Measurements from ENCODE around the gene TMEM125.

Gene TMEM125

DNA sequence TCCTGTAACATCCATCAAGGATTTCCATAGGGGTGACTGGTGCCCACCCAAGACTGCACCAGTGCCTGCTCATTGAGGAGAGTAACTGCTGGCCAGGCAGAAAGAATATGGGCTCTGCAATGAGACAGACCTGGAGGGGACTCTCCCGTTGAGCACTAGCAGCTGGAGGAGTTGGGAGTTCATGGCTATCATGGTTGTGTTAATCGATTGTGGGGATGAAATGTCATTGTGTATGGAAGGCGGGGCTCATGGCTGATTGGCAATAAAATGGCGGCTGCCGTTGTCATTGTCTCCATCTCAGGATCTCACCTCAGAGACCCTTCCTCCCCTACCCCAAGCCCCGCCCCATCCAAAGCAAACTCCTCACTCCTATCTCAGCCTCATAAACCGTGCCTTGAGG lies 3.9 kb downstream of the TMEM125 start:
- Histone ChIP-seq H3K27me3 (ENCODE audit: control insufficient read depth, low read length) (no peaks in the 10 kb centered on the region), H3K36me3 (ENCODE audit: control insufficient read depth, low read length) (no peaks in the 10 kb centered on the region), H3K9me2 (replicated peaks; ENCODE audit: control insufficient read depth, low read length) (no peaks in the 10 kb centered on the region), H3K4me1 (ENCODE audit: control insufficient read depth, low read length) (peaks cover 7% of the 10 kb centered on the region), H3K4me3 (ENCODE audit: low read length) (no peak overlapping the region), H4K20me1 (ENCODE audit: control insufficient read depth, insufficient read depth, low read depth, low read length) (no peaks in the 10 kb centered on the region), H3K27ac (ENCODE audit: low read depth, low read length) (no peak overlapping the region), H3K4me2 (ENCODE audit: low read length) (no peak overlapping the region), H3K9me3 (ENCODE audit: control insufficient read depth, insufficient read depth, low read length) (no peaks in the 10 kb centered on the region), H3F3A (ENCODE audit: control insufficient read depth, insufficient read depth) (no peaks in the 10 kb centered on the region), H3K79me2 (ENCODE audit: control insufficient read depth, low read length) (no peaks in the 10 kb centered on the region)
- no peak for TF ChIP-seq EZH2phosphoT487 (IDR thresholded peaks at IDR 0.05; ENCODE audit: borderline replicate concordance, low read length)
- TF ChIP-seq, protein P1, sequence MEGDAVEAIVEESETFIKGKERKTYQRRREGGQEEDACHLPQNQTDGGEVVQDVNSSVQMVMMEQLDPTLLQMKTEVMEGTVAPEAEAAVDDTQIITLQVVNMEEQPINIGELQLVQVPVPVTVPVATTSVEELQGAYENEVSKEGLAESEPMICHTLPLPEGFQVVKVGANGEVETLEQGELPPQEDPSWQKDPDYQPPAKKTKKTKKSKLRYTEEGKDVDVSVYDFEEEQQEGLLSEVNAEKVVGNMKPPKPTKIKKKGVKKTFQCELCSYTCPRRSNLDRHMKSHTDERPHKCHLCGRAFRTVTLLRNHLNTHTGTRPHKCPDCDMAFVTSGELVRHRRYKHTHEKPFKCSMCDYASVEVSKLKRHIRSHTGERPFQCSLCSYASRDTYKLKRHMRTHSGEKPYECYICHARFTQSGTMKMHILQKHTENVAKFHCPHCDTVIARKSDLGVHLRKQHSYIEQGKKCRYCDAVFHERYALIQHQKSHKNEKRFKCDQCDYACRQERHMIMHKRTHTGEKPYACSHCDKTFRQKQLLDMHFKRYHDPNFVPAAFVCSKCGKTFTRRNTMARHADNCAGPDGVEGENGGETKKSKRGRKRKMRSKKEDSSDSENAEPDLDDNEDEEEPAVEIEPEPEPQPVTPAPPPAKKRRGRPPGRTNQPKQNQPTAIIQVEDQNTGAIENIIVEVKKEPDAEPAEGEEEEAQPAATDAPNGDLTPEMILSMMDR (IDR thresholded peaks at IDR 0.05; ENCODE audit: low read depth, low read length, poor library complexity, severe bottlenecking), result no peak

DNA sequence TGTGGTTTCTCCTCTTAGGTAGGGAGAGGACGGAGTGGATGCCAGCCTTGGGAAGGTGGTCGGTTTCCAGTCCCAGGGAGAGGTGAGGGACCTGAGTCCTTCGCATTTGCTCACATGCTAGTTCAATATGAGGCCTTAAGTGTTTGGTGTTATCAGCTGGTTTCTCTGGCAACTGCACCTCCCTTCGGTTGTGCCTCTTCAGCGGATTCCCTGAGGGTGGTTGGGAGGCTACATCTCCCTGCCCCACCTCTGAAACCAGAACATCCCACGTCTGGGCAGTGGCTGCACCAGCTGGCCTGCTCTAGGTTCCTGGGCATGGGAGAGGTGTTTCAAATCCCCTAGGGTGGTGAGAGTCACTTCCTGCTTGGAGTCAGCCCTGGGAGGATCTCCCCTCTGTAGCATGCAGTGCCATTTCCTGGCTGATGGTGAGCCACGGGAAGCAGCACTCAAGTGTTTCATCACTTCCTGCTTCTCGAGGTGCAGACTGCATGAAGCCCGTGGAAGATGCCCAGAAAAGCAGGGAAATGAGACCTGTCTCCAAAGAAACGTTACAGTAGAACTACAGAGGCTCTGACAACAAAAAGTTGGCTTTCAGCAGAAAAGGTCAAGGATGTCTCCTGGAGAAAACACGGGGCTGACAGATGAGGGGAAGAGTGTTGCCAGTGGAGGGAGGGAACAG lies 4.5 kb downstream of the TMEM125 start:
- TF ChIP-seq, protein P1 (IDR thresholded peaks at IDR 0.05; ENCODE audit: low read depth, low read length, poor library complexity, severe bottlenecking), result no peak
- TF ChIP-seq EZH2phosphoT487 (IDR thresholded peaks at IDR 0.05; ENCODE audit: borderline replicate concordance, low read length), result no peak
- peaks cover 7% of the 10 kb centered on the region for H3K4me1 ChIP-seq (ENCODE audit: control insufficient read depth, low read length)
- H3K4me2 ChIP-seq (ENCODE audit: low read length), result peak overlapping the region; percentile 26
- no peaks in the 10 kb centered on the region for H3F3A ChIP-seq (ENCODE audit: control insufficient read depth, insufficient read depth)
- no peak overlapping the region for H3K27ac ChIP-seq (ENCODE audit: low read depth, low read length)
- peak overlapping the region; percentile 13; the same call in 1 of the 2 replicates for H3K4me3 ChIP-seq (ENCODE audit: low read length)
- H3K9me2 ChIP-seq (replicated peaks; ENCODE audit: control insufficient read depth, low read length), result no peaks in the 10 kb centered on the region
- H3K9me3 ChIP-seq (ENCODE audit: control insufficient read depth, insufficient read depth, low read length), result no peaks in the 10 kb centered on the region
- H3K27me3 ChIP-seq (ENCODE audit: control insufficient read depth, low read length), result no peaks in the 10 kb centered on the region
- no peaks in the 10 kb centered on the region for H3K79me2 ChIP-seq (ENCODE audit: control insufficient read depth, low read length)
- no peaks in the 10 kb centered on the region for H3K36me3 ChIP-seq (ENCODE audit: control insufficient read depth, low read length)
- H4K20me1 ChIP-seq (ENCODE audit: control insufficient read depth, insufficient read depth, low read depth, low read length), result no peaks in the 10 kb centered on the region

DNA sequence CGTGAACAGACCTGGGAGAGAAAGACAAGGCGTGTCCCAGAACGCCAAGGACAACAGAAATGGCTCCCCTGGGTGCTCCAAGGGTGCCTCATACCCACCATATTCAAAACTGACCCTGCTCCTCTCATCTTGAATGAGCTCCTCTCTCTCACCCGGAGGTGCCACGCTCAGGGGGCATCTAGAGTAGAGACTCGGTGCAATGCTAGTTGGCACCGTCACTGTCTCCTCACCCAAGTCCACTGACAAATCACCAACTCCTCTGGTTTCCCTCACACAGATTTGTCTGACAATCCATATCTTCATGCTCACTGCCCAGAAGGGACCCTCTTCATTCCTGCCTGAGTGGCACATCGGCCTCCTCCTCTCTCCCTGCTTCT lies 5.0 kb downstream of the TMEM125 start:
- Histone ChIP-seq H3K4me3 (ENCODE audit: low read length) (no peak overlapping the region), H3K79me2 (ENCODE audit: control insufficient read depth, low read length) (no peaks in the 10 kb centered on the region), H3K36me3 (ENCODE audit: control insufficient read depth, low read length) (no peaks in the 10 kb centered on the region), H3K4me1 (ENCODE audit: control insufficient read depth, low read length) (peaks cover 7% of the 10 kb centered on the region), H3K4me2 (ENCODE audit: low read length) (peak overlapping the region; percentile 26), H3K9me2 (replicated peaks; ENCODE audit: control insufficient read depth, low read length) (no peaks in the 10 kb centered on the region), H3F3A (ENCODE audit: control insufficient read depth, insufficient read depth) (no peaks in the 10 kb centered on the region), H3K9me3 (ENCODE audit: control insufficient read depth, insufficient read depth, low read length) (no peaks in the 10 kb centered on the region), H4K20me1 (ENCODE audit: control insufficient read depth, insufficient read depth, low read depth, low read length) (no peaks in the 10 kb centered on the region), H3K27ac (ENCODE audit: low read depth, low read length) (no peak overlapping the region), H3K27me3 (ENCODE audit: control insufficient read depth, low read length) (no peaks in the 10 kb centered on the region)
- TF ChIP-seq EZH2phosphoT487 (IDR thresholded peaks at IDR 0.05; ENCODE audit: borderline replicate concordance, low read length), result no peak
- TF ChIP-seq, protein P1 (IDR thresholded peaks at IDR 0.05; ENCODE audit: low read depth, low read length, poor library complexity, severe bottlenecking), result no peak
